ENCODE data around the gene MAGI2.

GRCh38 chr7:78307892-78308291, 1145.6 kb downstream of the MAGI2 start:
- no peak for TF ChIP-seq FOS (IDR thresholded peaks at IDR 0.05; ENCODE audit: borderline replicate concordance, insufficient read depth, low read length)
- TF ChIP-seq CTCF (IDR thresholded peaks at IDR 0.05; ENCODE audit: extremely low read depth in 1 of 2, insufficient read depth in 1 of 2, low read depth in 1 of 2, low read length in 2 of 2): no peak
- TF ChIP-seq POLR2AphosphoS5 (IDR thresholded peaks at IDR 0.05; ENCODE audit: insufficient read depth, low read depth, low read length): no peak
- TF ChIP-seq EZH2 (IDR thresholded peaks at IDR 0.05; ENCODE audit: borderline replicate concordance, low read depth, low read length, severe bottlenecking): no peak
